K562 (cell line): Measurements from ENCODE around the gene ACP4. TPM values are rescaled to one million over a fixed set of nuclear protein-coding genes. Genes with fewer than 3 reads are reported as not detected.
"Not testable (repeated sequence)": the region's sequence is repeated elsewhere in the genome, so short reads cannot be mapped to it uniquely, and the experiment has no call there.

Experiments
- ATAC-seq: fragments of 200-7000 bp; cut with Tn5 transposase; 3 replicates; pipeline ENCODE4 v1.9.1; 2020; ENCODE audit warnings: moderate library complexity
- BruUV-seq: library from RNA; stranded (reverse); fragments of 400-500 nt; replicated peaks from 2 replicates; lab custom pipeline; 2021; lab: Mats Ljungman, UMichigan
- CTCF ChIA-PET: fragments of 300-600 bp; formaldehyde crosslinking; extraction: SDS; loops from one replicate; lab custom pipeline; 2021; ENCODE audit warnings: low intra/inter-chr PET ratio; lab: Yijun Ruan, JAX
- POLR2A ChIA-PET: fragments of 300-600, 350-650 bp; sonication (Branson Sonifier 250); formaldehyde crosslinking; extraction: SDS; loops from one replicate; lab custom pipeline; 2021; ENCODE audit warnings: antibody characterized with exemption, inconsistent platforms; lab: Yijun Ruan, JAX
- DNase-seq, 4 experiments: peaks; one replicate each; pipeline versions ENCODE4 v3.0.0 to v3.0.0-alpha.2; 2011 to 2018; ENCODE audit warnings: low spot score in 3 of 4, mixed read lengths in 3 of 4; ENCODE audit errors: extremely low read depth in 1 of 4
- FAIRE-seq: peaks from 2 replicates; lab custom pipeline; 2011; peaks lifted over from hg19 to GRCh38; lab: Jason Lieb, UNC
- H2AFZ ChIP-seq: 2 replicates; pipeline ENCODE4 v1.6.0; 2011; ENCODE audit warnings: low read depth, low read length, control low read depth, inconsistent platforms
- H3K27ac ChIP-seq: fragments of 200-600 bp; 3 replicates; pipeline ENCODE4 v1.8.0; 2011; ENCODE audit warnings: low read depth, mild to moderate bottlenecking, control low read depth, inconsistent platforms, low read length, moderate library complexity, mixed read lengths; ENCODE audit errors: extremely low read depth
- H3K27me3 ChIP-seq, 2 experiments: fragments of 300-600 bp in 1 of 2; 2 replicates in 1 of 2; 3 replicates in 1 of 2; pipeline versions ENCODE4 v1.6.0 to v1.8.0; 2011; ENCODE audit warnings: inconsistent platforms in 2 of 2, low read length in 2 of 2, mild to moderate bottlenecking in 1 of 2, mixed read lengths in 1 of 2, moderate library complexity in 1 of 2; ENCODE audit not compliant: control insufficient read depth in 2 of 2, insufficient read depth in 2 of 2
- H3K36me3 ChIP-seq: fragments of 300-600 bp; 3 replicates; pipeline ENCODE4 v1.8.0; 2011; ENCODE audit warnings: mild to moderate bottlenecking, low read length, inconsistent platforms; ENCODE audit not compliant: control insufficient read depth, insufficient read depth
- H3K4me1 ChIP-seq, 2 experiments: fragments of 200-600 bp in 1 of 2; replicated peaks in 1 of 2; 2 replicates in 1 of 2; 3 replicates in 1 of 2; pipeline versions ENCODE4 v1.5.1 to v1.8.0; 2011; ENCODE audit warnings: inconsistent platforms in 2 of 2, low read length in 2 of 2, mild to moderate bottlenecking in 1 of 2, mixed read lengths in 1 of 2, moderate library complexity in 1 of 2; ENCODE audit not compliant: control insufficient read depth in 2 of 2, insufficient read depth in 2 of 2
- H3K4me2 ChIP-seq: 2 replicates; pipeline ENCODE4 v1.6.1; 2011; ENCODE audit warnings: low read length, control low read depth, inconsistent platforms, mixed read lengths; ENCODE audit not compliant: insufficient read depth
- H3K4me3 ChIP-seq: fragments of 200-600 bp; sonication (generic), shearing (Covaris generic); 2 replicates; pipeline ENCODE4 v1.5.1; 2016; ENCODE audit warnings: control low read depth, inconsistent platforms
- H3K79me2 ChIP-seq: fragments of 200-600 bp; 3 replicates; pipeline ENCODE4 v1.8.0; 2011; ENCODE audit warnings: low read length, inconsistent platforms; ENCODE audit not compliant: control insufficient read depth, insufficient read depth
- H3K9ac ChIP-seq, 2 experiments: 2 replicates each; pipeline versions ENCODE4 v1.6.0 to v1.6.1; 2011; ENCODE audit warnings: low read depth in 2 of 2, low read length in 2 of 2, control low read depth in 1 of 2, inconsistent platforms in 1 of 2, mild to moderate bottlenecking in 1 of 2, mixed read lengths in 1 of 2; ENCODE audit not compliant: insufficient read depth in 1 of 2
- H3K9me1 ChIP-seq: one replicate; pipeline ENCODE4 v1.6.0; 2011; ENCODE audit warnings: inconsistent platforms, mild to moderate bottlenecking, low read length, moderate library complexity; ENCODE audit not compliant: control insufficient read depth, insufficient read depth
- H3K9me3 ChIP-seq: replicated peaks from 2 replicates; pipeline ENCODE4 v1.5.1; 2011; ENCODE audit warnings: low read depth, low read length, inconsistent platforms; ENCODE audit not compliant: control insufficient read depth, insufficient read depth
- H4K20me1 ChIP-seq: replicated peaks from 2 replicates; pipeline ENCODE4 v1.6.1; 2011; ENCODE audit warnings: low read length, inconsistent platforms, mixed read lengths; ENCODE audit not compliant: control insufficient read depth, insufficient read depth
- BHLHE40 ChIP-seq: IDR thresholded peaks from 2 replicates; pipeline ENCODE4 v1.6.1; 2011; ENCODE audit warnings: low read length, improper control_type of control experiment
- CBFA2T3 ChIP-seq: fragments of 450-650 bp; IDR thresholded peaks from 2 replicates; pipeline ENCODE4 v1.6.1; 2017
- HMBOX1 ChIP-seq: sonication (generic); IDR thresholded peaks from 2 replicates; pipeline ENCODE4 v1.6.1; 2016
- L3MBTL2 ChIP-seq: fragments of 450-650 bp; IDR thresholded peaks from 2 replicates; pipeline ENCODE4 v1.6.1; 2016; ENCODE audit warnings: mild to moderate bottlenecking, moderate library complexity
- NFIC ChIP-seq: fragments of 450-650 bp; IDR thresholded peaks from 2 replicates; pipeline ENCODE4 v1.6.1; 2017; ENCODE audit warnings: mild to moderate bottlenecking, inconsistent platforms
- RCOR1 ChIP-seq, 2 experiments: IDR thresholded peaks; 2 replicates each; pipeline ENCODE4 v1.6.1; 2012; ENCODE audit warnings: low read depth in 2 of 2, low read length in 2 of 2, borderline replicate concordance in 1 of 2, improper control_type of control experiment in 1 of 2
- WGBS: fragments of 100-300 bp; shearing (Covaris generic); methylation state at CpG from one replicate; pipeline ENCODE4 v1.1.6; 2016; ENCODE audit warnings: low coverage, mixed read lengths; ENCODE audit not compliant: insufficient coverage; ENCODE audit errors: missing lambda C conversion rate; 5-methylcytosine and 5-hydroxymethylcytosine counted together
- in situ Hi-C: fragments of 300-500 bp; cut with MboI; formaldehyde crosslinking; loops from 4 replicates; pipeline ENCODE4 v1.15.0; 2018; ENCODE audit warnings: inconsistent platforms, mixed read lengths
- intact Hi-C: fragments of 100-400 bp; cut with micrococcal nuclease; formaldehyde crosslinking; loops from 2 replicates; pipeline ENCODE4 v1.14.2; 2022
- polyA plus RNA-seq, 8 experiments: library from polyadenylated mRNA; depleted of rRNA in 4 of 8; stranded (reverse) in 5 of 8; unstranded in 3 of 8; fragments of >200 nt; fragmentation: Nextera tagmentation in 2 of 8; fragmentation: Illumina TruSeq in 1 of 8; extraction: Ambion mirVana in 2 of 8; extraction: Trizol in 1 of 8; gene quantifications; 2 replicates each; pipeline versions ENCODE4 v1.2.1 to v1.2.3, GENCODE V29; 2011 to 2014; ENCODE audit warnings: inconsistent platforms in 1 of 8, missing spikeins in 1 of 8
- total RNA-seq, 7 experiments: library from RNA; depleted of rRNA in 6 of 7; stranded (reverse); fragments of >200 nt in 6 of 7; fragmentation: Illumina TruSeq in 2 of 7; extraction: Trizol in 2 of 7; gene quantifications; 2 replicates each; pipeline versions ENCODE4 v1.2.1 to v1.2.3, GENCODE V29; 2011 to 2021; ENCODE audit warnings: low replicate concordance in 1 of 7

Gene ACP4
- total and polyA plus RNA-seq, 9 of the 15 experiments (the other 6 are each of a cell fraction or from before 2014, with no cell fraction given) = not detected

GRCh38 chr19:50773454-50773853, 16.8 kb upstream of the ACP4 start:
- H3K9ac ChIP-seq, intact Hi-C loops, H3K9me3 ChIP-seq, H3K4me3 ChIP-seq, H3K4me2 ChIP-seq, H3K79me2 ChIP-seq, H3K9me1 ChIP-seq, BruUV-seq, in situ Hi-C loops, H3K27me3 ChIP-seq, H4K20me1 ChIP-seq, H3K27ac ChIP-seq, H3K36me3 ChIP-seq, CTCF ChIA-PET, FAIRE-seq: not testable (repeated sequence)
- TF ChIP-seq L3MBTL2 = peak; percentile 62
- peak; percentile 19; the same call in 1 of the 2 replicates for TF ChIP-seq CBFA2T3
- TF ChIP-seq RCOR1 (IDR thresholded peaks at IDR 0.05; ENCODE audit: borderline replicate concordance in 1 of 2, low read depth in 2 of 2, low read length in 2 of 2) = 0 out of 4 replicates have a peak, but pooled peaks of 1 of the 2 experiments have one; percentile 4
- peak; percentile 33; the same call in 1 of the 2 replicates for TF ChIP-seq NFIC
- peak; percentile 54; the same call in 1 of the 2 replicates for TF ChIP-seq BHLHE40
- TF ChIP-seq HMBOX1 = peak; percentile 72; the same call in 1 of the 2 replicates
- H3K4me1 ChIP-seq = peaks cover 10 to 27% of the 10 kb centered on the region in 2 experiments
- H2AFZ ChIP-seq = peak overlapping the region; percentile 86
- POLR2A ChIA-PET = interaction anchor here (1.4 to 1.7 kb wide), 2 partner anchors 9 to 23 kb away, joined by 3 to 6 read pairs; no protein-coding TSS in a partner anchor
- WGBS = 9% methylated on average over 5 of the region's 7 CpGs
- peak in 1 of 4 experiments; percentile 51 for DNase-seq
- peak; percentile 55 for ATAC-seq
